Measurements from ENCODE around the gene TXLNB.
A peak's percentile ranks its signal among the peaks of the same experiment; 100 is the strongest.
"Not testable (repeated sequence)": the region's sequence is repeated elsewhere in the genome, so short reads cannot be mapped to it uniquely, and the experiment has no call there.

The TXLNB gene

DNA sequence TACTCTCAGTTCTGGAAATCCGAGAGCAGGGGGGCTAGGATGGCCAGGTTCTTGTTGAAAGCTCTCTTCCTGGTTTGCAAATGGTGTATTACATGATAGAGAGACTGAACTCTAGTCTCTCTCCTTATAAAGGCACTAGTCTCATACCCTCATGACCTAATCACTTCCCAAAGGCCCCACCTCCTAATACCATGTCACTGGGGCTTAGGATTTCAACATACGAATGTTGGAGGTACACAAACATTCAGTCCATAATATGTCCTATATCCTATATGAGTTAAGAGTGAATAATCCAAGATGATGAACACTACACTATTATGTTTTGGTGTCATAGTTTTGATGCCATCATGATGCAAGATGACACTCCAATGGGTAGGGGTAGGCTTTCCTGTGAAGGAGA lies 20.0 kb upstream of the TXLNB start:
- no peak for DNase-seq (ENCODE audit: low spot score)

DNA sequence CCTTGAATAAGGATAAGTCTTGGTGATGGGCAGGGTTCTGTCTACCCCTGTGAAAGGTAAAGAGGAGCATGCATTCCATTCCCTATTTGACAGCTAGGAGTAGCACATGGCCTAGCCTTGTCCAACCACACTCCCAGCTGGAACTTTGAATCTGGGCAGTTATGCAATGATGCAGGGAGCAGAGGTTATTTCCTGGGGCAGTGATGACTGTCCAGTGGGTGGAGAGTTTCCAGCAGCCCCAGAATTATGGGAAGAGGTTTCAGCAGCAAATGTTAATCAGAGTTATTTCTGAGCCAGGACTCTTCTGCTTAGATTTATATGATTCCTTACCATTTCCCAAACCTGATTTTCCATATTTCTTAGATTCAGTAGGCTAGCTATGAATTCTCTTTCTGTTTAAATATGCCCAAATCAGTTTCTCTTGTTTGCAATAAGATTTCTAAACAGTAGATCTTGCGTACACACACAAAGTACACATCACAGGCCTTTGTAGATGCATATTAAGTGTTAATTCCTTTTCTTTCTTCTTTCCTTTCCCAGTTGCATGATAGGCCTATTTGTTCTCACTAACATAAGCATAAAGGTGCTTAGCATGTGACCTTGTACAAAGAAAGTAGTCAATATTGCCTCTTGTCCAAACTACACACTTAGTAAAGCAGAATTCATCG lies 17.3 kb upstream of the TXLNB start:
- no peak for DNase-seq (ENCODE audit: low spot score)

DNA sequence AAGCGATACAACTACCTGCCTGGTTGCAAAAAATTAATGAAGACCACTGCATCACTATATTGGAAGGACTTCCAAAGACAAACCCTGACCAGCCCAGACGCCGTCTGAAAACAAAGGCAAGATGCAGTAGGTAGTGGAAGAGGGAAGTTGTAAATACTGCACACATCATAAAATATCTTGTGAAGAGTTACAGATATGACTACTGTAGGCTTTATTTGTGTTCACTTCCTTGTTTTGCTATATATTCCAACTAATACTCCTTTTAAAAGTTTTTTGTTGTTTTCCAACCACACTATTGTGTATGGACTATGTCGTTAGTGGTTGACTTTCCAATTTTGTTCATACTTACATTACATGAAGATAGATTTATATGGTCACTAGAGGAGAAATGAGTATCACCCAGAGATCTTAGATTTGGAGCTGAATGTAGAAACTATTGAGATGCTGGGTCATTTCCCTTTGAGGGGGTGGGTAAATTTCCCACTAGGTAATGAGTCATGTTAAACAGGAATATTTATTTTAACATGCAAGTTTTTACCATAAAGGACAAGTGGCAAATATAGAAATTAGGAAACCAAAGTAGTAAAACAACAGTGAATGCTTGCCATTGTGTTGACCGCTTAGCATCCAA lies 16.6 kb upstream of the TXLNB start:
- no peak for DNase-seq (ENCODE audit: low spot score)

DNA sequence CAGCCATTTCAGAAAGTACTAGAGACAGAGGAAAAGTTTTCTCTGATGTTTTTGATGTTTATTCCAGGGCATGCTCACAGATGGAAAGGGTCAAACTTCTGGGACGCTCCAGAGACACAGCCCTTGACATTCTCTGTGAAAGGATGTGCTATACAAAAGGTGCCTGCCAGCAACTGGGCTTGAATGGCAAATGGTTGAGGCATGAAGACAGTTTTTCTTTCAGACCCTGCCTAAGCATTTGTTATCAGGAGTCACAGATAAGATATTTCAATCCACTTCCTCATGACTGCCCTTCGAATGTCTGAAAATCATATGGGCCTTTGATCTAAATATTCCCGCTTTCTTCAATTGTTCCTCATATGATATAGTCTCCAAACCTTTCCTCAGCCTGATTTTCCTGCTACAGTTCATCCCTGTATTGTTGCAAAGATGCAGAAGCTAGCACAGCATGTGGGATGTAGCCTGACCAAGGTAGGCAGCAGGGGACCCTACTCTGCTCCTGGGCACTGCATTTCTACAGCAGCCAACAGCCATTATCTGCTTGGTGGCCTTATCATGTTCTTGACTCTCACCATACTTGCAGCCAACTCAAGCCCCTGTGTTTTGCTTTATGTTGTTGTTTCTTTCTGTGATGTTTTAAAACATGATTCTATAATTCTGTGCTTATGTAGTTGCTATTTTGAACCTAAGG lies 14.6 kb upstream of the TXLNB start:
- no peak for DNase-seq (ENCODE audit: low spot score)

DNA sequence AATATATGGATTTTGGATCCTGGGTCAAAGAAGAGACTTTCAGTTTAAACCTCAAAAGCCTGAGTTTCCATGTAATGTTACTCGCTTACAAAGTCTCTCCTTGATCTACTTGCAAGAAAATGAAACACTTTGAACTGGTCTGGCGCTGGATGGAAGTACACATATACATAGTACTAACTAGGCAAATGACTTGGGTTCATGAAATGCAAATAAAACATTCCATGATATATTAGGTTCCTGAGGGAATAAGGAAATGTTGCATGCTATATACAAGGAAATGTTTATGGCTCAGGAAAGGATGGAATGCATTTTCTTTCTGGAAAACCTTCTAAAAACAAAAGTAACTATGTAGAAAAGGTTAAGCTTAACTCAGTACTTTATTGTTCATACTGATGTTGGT lies 11.4 kb upstream of the TXLNB start:
- DNase-seq (ENCODE audit: low spot score) = no peak

DNA sequence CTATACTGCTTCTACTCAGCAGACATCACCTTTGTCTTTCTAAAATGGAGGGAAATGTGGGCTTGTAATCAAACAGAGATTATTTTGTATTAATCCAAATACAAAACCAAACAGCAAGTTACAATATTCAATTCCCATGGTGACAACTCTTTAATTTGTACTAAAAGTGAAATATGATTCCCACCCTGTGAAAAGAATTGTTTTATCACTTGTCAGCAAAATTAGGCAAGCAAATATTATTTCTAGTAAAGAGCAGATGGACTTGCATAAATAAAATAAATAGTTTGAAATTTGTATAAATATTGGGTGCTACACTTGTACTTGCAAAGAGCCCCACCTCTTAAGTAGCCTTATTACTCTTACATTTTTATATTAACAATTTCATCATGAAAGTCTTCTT lies 6.1 kb upstream of the TXLNB start:
- no peak for DNase-seq (ENCODE audit: low spot score)

DNA sequence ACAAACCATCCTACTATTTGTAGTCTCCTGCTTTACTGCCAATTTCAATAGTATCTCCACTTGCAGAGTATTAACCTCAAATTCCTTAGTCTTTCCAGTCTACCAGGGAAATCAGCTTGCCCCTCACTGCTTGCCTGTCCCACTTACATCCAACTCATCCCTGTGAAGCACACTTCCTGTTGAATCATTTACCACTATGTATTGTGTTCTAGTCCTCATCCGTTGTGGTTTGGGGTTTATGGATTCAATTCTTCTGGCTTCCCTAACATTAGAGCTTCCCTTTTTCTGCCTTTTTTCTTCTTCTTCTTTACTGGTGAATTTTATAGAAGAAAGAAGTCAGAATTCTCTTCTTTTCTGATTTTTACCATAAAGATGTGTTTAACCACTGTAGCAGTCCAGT lies 5.1 kb upstream of the TXLNB start:
- DNase-seq (ENCODE audit: low spot score) = no peak

DNA sequence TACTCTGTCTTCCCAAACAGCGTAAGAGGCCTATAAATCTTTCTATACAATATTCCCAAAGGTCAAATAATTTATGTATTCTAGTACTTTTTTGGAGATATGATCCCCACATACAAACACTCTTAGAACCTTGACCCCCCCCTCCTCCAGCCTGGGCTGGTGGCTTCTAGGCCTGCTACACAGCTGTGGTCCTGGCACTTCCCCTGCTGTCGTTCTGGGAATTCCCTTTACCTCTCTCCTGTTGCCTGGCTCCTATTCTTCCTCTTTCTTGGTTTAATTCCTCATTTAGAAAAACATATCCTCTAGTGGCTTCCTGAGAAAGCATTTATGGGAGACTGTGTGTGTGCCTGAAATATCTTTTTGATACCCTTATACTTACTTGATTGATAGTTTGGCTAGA lies 4.1 kb upstream of the TXLNB start:
- no peak for DNase-seq (ENCODE audit: low spot score)

DNA sequence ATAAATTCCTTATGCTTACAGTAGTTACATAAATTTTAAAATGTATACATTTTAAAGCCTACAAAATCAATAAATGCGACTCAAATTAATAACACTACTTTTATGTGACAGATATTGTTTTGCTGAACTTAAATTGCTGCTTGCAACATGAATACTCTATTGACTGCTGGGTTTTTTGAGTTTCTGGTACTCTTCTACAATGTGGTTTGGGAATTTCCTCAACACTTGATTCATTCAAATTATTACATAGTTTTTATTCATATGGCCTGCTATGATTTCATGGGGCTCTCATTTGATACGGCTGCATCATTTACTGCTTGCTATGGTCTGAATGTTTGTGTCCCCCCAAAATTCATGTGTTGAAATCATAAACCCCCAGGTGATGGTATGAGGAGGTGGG lies 2.3 kb upstream of the TXLNB start:
- no peak for DNase-seq (ENCODE audit: low spot score)

DNA sequence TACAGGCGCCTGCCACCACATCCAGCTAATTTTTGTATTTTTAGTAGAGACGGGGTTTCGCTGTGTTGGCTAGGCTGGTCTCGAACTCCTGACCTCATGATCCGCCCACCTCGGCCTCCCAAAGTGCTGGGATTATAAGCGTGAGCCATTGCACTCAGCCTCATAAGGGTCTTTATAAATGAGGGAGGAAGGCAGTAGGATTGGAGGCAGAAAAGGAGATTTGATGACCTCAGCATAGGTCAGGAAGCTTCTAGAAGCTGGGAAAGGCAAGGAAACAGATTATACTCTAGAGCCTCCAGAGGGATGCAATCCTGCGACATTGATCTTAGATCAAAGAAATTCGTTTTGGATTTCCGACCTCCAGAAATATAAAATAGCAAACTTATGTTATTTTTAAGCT lies 1.4 kb upstream of the TXLNB start:
- DNase-seq (ENCODE audit: low spot score) = not testable (repeated sequence)

DNA sequence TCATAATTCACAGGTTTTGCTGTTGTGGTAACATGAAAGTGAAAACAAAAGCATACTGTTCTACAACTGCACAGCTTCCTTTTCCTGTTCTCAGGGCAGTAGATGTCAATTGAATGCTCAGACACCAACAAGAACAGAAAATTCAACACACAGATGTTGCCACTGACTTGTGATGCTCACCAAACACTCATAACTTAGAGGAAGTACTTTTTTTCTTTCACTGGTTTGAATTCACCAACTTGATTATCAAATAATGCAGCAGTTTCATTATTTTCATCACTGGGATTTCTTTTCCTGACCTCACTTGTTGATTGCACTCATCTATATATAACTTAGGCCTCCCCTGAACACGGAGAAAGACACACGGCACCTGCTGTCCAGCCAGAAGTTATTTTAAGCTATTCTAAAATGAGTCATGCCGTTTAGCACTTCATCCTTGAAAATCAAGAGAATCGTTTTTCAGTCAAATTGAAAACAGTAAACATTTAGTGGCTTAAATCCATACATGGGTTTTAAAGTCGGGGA lies 949 bp downstream of the TXLNB start:
- DNase-seq (ENCODE audit: low spot score) = peak; percentile 83

DNA sequence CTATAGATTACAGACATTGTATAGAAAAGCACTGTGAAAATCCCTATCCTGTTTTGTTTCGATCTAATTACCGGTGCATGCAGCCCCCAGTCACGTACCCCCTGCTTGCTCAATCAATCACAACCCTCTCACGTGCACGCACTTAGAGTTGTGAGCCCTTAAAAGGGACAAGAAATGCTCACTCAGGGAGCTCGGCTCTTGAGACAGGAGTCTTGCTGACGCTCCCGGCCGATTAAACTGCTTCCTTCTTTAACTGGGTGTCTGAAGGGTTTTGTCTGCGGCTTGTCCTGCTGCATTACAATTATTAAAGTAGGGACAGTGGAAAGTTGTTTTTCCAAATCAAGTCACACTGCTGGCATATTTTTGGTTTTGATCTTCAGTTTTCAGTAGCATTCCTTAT lies 2.6 kb downstream of the TXLNB start:
- no peak for DNase-seq (ENCODE audit: low spot score)

DNA sequence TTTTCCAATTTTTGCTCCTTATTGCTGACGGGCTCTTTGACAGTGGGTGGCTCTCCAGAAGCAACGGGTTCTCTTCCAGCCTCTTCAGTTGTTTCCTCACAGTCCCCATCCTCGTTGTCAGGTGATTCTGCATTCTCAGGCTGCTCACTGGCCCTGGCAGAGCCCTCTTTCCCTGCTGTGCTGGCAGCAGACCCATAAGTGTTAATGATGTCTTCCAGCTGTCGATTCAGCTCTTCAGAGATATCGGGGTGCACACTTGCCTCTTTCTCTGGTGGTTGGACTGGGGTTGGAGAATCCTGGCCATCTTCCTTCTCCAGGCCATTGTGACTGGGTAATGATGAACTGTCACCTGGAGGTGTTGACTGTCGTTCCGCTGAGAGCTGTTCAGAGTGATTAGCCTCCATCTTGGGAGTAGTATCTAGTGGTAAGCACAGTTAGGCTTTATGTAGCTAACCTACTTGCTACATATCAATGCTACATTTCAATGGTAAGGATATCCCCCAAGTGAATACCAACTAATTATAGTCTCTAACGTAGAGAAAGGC lies 3.2 kb downstream of the TXLNB start:
- no peak for DNase-seq (ENCODE audit: low spot score)

DNA sequence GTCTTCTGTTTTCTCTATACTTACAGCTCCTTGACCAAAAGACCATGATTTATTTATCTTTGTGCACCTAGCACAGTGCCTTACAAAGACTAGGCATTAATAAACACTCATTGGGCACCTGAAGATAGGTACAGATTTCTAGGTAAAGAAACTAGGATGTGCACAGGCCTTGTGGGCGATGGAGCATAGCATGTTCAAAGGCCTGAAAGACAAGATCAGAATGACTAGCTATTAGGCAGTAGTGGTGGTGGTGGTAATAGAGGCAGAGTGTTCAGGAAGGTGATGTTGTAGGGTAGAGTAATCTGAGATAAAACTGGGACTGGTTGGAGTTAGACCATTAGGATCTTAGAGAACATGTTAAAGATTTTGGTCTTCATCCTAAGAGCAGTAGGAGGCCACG lies 3.9 kb downstream of the TXLNB start:
- no peak for DNase-seq (ENCODE audit: low spot score)

DNA sequence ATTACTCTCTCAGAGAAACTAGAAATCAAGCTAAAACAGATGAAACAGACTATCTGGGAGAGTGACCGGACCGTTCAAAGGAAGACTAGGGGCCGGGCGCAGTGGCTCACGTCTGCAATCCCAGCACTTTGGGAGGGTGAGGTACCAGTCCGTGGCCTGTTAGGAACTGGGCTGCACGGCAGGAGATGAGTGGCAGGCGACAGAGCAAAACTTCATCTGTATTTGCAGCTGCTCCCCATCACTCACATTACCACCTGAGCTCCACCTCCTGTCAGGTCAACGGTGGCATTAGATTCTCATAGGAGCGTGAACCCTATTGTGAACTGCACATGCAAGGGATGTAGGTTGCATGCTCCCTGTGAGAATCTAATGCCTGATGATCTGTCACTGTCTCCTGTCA lies 5.4 kb downstream of the TXLNB start:
- DNase-seq (ENCODE audit: low spot score) = not testable (repeated sequence)

DNA sequence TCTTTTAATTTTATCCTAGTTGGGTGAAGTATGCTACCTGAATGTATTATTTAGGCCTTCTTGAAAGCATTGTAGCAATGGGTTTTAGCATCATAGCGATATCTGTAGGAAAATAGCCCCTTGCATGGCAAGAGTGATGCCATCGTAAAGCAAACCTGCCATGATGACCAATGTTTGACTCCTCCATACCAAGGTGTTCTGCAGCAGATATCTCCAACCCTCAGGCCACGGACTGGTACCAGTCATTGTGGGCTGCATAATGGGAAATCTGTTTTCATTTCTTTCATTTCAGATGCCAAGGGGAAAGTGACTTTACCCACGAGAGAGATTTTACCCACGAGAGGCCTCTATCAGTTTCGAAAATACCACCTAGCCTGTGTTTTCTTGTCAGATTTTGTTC lies 6.2 kb downstream of the TXLNB start:
- no peak for DNase-seq (ENCODE audit: low spot score)

DNA sequence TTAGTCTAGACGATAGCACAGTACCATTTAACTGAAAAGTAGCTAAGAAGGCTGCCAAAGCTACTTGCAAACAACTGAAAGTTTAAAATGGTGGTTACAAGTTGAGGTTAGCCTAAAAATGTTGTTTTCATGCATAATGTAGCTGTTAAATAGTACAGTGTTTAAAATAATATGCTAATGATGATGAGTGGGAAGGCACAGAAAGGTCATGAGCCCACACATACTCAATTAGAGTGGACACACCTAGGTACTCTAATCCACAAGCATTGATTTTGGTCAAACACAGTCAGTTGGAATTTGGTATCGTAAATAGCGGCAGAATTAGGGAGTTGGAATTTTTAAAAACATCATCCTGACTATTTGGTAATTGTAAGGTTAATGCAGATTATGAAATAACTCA lies 7.0 kb downstream of the TXLNB start:
- DNase-seq (ENCODE audit: low spot score) = no peak

DNA sequence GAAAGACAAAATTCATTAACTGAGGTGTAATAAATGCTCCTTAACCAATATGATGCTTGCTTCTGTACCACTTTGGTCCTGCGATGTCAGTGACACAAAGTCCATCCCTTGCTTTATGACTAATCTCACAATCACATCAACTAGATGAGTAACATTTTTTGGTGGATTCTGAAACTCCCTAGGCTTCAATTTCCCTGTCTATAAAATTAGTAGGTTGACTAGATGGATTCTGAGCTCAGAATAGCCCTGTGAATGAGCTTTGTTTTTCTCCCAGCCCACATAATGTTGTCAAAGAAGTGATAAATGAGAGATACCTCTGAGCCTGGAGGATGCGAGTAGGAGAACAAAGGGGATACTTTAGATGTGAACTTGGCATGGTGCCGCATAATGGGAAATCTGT lies 9.1 kb downstream of the TXLNB start:
- DNase-seq (ENCODE audit: low spot score) = no peak

DNA sequence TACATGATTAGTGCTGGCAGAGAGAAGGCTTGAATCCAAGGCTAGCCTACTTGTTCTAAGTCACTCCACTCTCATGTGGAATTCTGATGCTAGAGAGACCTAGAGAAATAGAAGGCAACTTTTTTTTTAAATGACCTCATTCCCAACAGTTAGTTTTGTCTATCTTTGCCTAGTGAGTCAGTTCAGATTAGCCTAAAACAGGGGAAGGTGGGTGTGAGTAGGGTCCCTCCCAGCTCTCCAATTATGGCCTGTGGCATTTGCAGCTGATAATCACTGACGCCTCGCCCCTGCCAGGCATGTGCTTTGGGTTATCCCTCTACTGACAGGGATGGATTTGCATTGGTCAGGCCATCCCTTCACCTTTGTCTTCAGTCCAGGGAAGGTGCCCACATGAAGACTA lies 13.6 kb downstream of the TXLNB start:
- no peak for DNase-seq (ENCODE audit: low spot score)

DNA sequence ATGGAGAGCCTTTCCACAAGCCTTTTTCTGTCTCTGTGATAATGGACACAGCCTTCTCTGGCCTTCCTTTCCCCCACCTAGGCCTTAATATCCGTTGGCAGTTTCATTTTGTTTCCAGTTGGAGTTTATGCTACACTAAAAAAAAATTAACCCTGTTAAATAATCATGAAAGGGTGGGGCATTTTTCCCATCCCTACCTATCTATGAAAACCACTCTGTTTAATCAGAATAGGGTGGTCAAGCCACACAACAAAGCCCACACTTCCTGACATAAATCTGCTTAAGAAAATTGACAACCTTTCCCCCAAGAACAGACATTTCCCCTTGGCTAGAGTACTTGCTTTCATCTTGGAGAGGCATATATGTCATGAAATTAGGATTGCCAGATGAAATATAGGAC lies 14.2 kb downstream of the TXLNB start:
- no peak for DNase-seq (ENCODE audit: low spot score)

DNA sequence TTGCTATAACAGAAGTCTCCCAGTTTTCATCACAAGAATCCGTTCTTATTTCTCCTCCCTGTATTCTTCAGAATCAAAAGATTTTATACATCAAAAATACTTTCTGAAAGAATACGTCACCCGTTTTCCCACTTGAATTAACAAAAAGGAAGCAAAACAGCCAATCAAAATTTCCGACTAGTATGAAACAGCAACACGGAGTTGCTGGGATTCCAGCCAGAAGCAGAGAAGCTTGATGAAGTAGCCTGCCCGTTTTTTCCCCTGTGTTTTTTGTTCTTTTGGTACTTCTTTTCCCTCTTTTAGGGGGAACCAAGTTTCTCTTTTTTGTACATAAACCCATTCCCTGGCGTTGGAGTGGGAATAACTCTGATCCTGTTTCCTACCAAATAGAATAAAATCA lies 14.6 kb downstream of the TXLNB start:
- no peak for DNase-seq (ENCODE audit: low spot score)

DNA sequence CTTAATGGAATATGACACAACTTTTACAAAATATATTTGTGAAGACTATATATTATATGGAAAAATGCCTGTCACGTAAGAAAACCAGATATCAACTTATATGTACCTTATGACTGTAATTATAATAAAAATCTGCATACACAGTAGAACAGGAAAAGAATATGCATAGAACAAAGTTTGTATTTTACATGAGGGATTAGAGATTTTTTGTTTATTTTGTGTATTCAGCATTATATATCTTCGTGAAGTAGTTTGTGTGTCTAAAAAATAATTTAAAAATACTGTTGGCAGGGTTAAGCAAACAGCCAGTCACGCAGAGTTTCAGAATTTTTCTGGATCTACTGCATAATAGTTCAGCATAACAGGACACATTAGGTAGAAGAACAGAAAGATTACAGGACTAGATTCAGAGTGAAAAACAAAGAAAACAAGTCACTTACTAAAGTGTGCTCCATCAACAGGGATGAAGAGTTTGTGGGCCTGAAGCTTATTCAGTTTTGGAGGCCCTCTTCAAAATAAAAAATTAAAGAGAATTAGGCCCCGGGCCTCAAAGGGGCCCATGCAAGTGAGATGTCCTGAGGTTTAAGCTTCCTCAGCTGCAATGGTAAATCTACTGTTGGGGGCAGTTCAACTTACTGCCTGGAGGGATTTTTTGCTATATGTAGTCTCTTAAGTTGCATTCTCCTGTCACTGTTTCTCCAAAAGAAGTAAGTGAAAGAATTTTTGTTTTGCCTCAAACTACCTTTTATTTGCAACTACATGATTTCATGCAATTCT lies 16.3 kb downstream of the TXLNB start:
- DNase-seq (ENCODE audit: low spot score) = no peak
